Thoracic aorta (tissue), 2 donors: ENCODE data around the gene GTF2B. TPM values are rescaled to one million over a fixed set of nuclear protein-coding genes. Genes with fewer than 3 reads are reported as not detected.

Source experiments
- ATAC-seq: fragments of 150-250 bp; one replicate; pipeline ENCODE4 v1.8.0; 2017; ENCODE audit warnings: low read depth; ENCODE audit not compliant: insufficient number of reproducible peaks, low FRiP score
- DNase-seq: peaks from one replicate; pipeline ENCODE4 v3.0.0-alpha.2; 2020; ENCODE audit warnings: low spot score
- H3K27ac ChIP-seq, 2 donors: fragments of 200-600 bp; sonication (generic); 1 replicate in 1 of 2; 2 replicates in 1 of 2; pipeline ENCODE4 v1.5.1; 2016; ENCODE audit warnings: mild to moderate bottlenecking in 2 of 2, moderate library complexity in 2 of 2
- H3K27me3 ChIP-seq: fragments of 200-600 bp; sonication (generic); replicated peaks from 2 replicates; pipeline ENCODE4 v1.6.0; 2016; ENCODE audit warnings: mild to moderate bottlenecking; ENCODE audit not compliant: insufficient read depth
- H3K36me3 ChIP-seq: fragments of 200-600 bp; sonication (generic); one replicate; pipeline ENCODE4 v1.5.1; 2016
- H3K4me1 ChIP-seq, 2 donors: fragments of 200-600 bp; sonication (generic); 1 replicate in 1 of 2; 2 replicates in 1 of 2; pipeline versions ENCODE4 v1.5.1 to v1.6.0; 2016; ENCODE audit warnings: low read depth in 2 of 2, mild to moderate bottlenecking in 1 of 2; ENCODE audit not compliant: control insufficient read depth in 1 of 2
- H3K4me3 ChIP-seq: fragments of 200-600 bp; sonication (generic); 2 replicates; pipeline ENCODE4 v1.5.1; 2016; ENCODE audit warnings: mild to moderate bottlenecking
- H3K9me3 ChIP-seq: fragments of 200-600 bp; sonication (generic); 2 replicates; pipeline ENCODE4 v1.5.1; 2016
- total RNA-seq, 2 donors: library from RNA; depleted of rRNA; stranded (reverse); fragments of >200 nt; gene quantifications; one replicate each; pipeline versions ENCODE4 v1.1.0 to v1.2.3, GENCODE V29; 2016
- TF ChIP-seq, protein P1 (sequence below): fragments of 200-600 bp; sonication (generic); IDR thresholded peaks from one replicate; pipeline ENCODE4 v1.5.1; 2019; ENCODE audit warnings: antibody characterized with exemption

GTF2B gene
- total RNA-seq, 2 donors from 2014 or later: 17.3 to 27.4 TPM

- no peak for ATAC-seq
These were observed 19.8 kb upstream of the GTF2B start for GRCh38 chr1:88911161-88911560.

GRCh38 chr1:88910401-88910800, 19.0 kb upstream of the GTF2B start:
- ATAC-seq (no peak), DNase-seq (no peak)
- Histone ChIP-seq H3K27me3 (no peaks in the 10 kb centered on the region), H3K9me3 (no peaks in the 10 kb centered on the region), H3K27ac (no peak overlapping the region), H3K4me3 (no peak overlapping the region), H3K4me1 (no peaks in the 10 kb centered on the region), H3K36me3 (no peaks in the 10 kb centered on the region)
- TF ChIP-seq, protein P1, sequence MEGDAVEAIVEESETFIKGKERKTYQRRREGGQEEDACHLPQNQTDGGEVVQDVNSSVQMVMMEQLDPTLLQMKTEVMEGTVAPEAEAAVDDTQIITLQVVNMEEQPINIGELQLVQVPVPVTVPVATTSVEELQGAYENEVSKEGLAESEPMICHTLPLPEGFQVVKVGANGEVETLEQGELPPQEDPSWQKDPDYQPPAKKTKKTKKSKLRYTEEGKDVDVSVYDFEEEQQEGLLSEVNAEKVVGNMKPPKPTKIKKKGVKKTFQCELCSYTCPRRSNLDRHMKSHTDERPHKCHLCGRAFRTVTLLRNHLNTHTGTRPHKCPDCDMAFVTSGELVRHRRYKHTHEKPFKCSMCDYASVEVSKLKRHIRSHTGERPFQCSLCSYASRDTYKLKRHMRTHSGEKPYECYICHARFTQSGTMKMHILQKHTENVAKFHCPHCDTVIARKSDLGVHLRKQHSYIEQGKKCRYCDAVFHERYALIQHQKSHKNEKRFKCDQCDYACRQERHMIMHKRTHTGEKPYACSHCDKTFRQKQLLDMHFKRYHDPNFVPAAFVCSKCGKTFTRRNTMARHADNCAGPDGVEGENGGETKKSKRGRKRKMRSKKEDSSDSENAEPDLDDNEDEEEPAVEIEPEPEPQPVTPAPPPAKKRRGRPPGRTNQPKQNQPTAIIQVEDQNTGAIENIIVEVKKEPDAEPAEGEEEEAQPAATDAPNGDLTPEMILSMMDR: no peak

More at GRCh38 chr1:88911161-88911560, 19.8 kb upstream of the GTF2B start:
- Histone ChIP-seq H3K9me3 (peaks cover 2% of the 10 kb centered on the region), H3K27me3 (no peaks in the 10 kb centered on the region), H3K36me3 (no peaks in the 10 kb centered on the region), H3K4me1 (no peaks in the 10 kb centered on the region), H3K27ac (no peak overlapping the region), H3K4me3 (no peak overlapping the region)
- TF ChIP-seq, protein P1: no peak
- DNase-seq: no peak

- H3K27me3 ChIP-seq: no peaks in the 10 kb centered on the region
- H3K36me3 ChIP-seq: no peaks in the 10 kb centered on the region
- no peak for DNase-seq
- TF ChIP-seq, protein P1: no peak
- no peak overlapping the region for H3K4me3 ChIP-seq
- H3K27ac ChIP-seq: no peak overlapping the region
- H3K4me1 ChIP-seq: no peaks in the 10 kb centered on the region
- ATAC-seq: no peak
- no peaks in the 10 kb centered on the region for H3K9me3 ChIP-seq
These were observed 9.5 kb upstream of the GTF2B start for GRCh38 chr1:88900883-88901282.

GRCh38 chr1:88897070-88897730, 5.8 kb upstream of the GTF2B start:
- DNase-seq: no peak
- peaks cover 0 to 2% of the 10 kb centered on the region in 2 donors for H3K4me1 ChIP-seq
- H3K9me3 ChIP-seq: no peaks in the 10 kb centered on the region
- no peaks in the 10 kb centered on the region for H3K36me3 ChIP-seq
- ATAC-seq: no peak
- TF ChIP-seq, protein P1: no peak
- no peak overlapping the region for H3K27ac ChIP-seq
- no peak overlapping the region for H3K4me3 ChIP-seq
- H3K27me3 ChIP-seq: no peaks in the 10 kb centered on the region

DNA sequence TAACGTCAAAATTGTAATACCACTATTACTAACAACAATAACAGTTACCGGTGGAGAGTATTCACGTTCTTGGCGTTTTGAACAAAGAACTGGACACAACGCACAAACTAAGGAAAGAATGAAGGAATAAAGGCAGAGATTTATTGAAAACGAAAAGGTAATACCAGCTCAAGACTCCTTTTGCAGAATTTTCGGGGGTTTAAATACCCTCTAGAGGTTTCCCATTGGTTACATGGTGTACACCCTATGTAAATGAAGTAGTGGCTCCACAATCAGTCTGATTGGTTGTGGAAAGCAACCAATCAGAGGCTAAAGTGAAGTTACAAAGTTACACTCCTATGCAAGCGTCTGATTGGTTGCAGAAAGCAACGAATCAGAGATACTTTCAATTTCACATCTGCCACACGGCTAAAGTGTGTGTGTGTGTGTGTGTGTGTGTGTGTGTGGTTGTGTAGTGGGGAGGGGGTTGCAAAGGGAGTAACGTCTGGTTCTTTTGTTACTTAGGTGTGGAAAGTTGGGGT, 1.1 kb upstream of the GTF2B start:
- no peaks in the 10 kb centered on the region for H3K36me3 ChIP-seq
- H3K4me1 ChIP-seq: peaks cover 18 to 31% of the 10 kb centered on the region in 2 donors
- H3K27ac ChIP-seq: peak overlapping the region in 1 of 2 donors; percentile 92
- no peaks in the 10 kb centered on the region for H3K27me3 ChIP-seq
- H3K9me3 ChIP-seq: no peaks in the 10 kb centered on the region
- ATAC-seq (no peak), DNase-seq (no peak)
- TF ChIP-seq, protein P1: no peak
- peak overlapping the region; percentile 99 for H3K4me3 ChIP-seq
